ENCODE measurements around the gene NUDT14.

The NUDT14 gene

GRCh38 chr14:105224845-105225570 is 43.9 kb upstream of the NUDT14 start:
- TF ChIP-seq CTCF (conservative IDR thresholded peaks at IDR 0.05; ENCODE audit: low read depth), result no peak
- CTCF ChIA-PET, result interaction anchor here (0.6 to 1.1 kb wide), 5 partner anchors 13 to 265 kb away, joined by 3 to 4 read pairs (median 3); no protein-coding TSS in a partner anchor
- POLR2A ChIA-PET (ENCODE audit: low non-redundant PET), result interaction anchor here (0.7 kb wide), 1 partner anchor 87 kb away, joined by 3 read pairs; no protein-coding TSS in a partner anchor
- no peak overlapping the region for H3K27ac ChIP-seq
- DNase-seq (ENCODE audit: low spot score), result no peak

GRCh38 chr14:105223770-105224544 is 42.8 kb upstream of the NUDT14 start:
- CTCF ChIA-PET, result interaction anchor here (0.6 to 1.1 kb wide), 2 partner anchors 17 to 106 kb away, joined by 4 read pairs; no protein-coding TSS in a partner anchor
- POLR2A ChIA-PET (ENCODE audit: low non-redundant PET), result no interaction called here

GRCh38 chr14:105223260-105223659 is 42.1 kb upstream of the NUDT14 start:
- ChIA-PET POLR2A (ENCODE audit: low non-redundant PET) (no interaction called here), CTCF (interaction anchor here (0.6 kb wide), 1 partner anchor 106 kb away, joined by 4 read pairs; no protein-coding TSS in a partner anchor)
- no peak for DNase-seq (ENCODE audit: low spot score)
- no peak for TF ChIP-seq CTCF (conservative IDR thresholded peaks at IDR 0.05; ENCODE audit: low read depth)
- no peak overlapping the region for H3K27ac ChIP-seq

More at GRCh38 chr14:105223770-105224544, 42.8 kb upstream of the NUDT14 start:
- no peak for TF ChIP-seq CTCF (conservative IDR thresholded peaks at IDR 0.05; ENCODE audit: low read depth)
- no peak for DNase-seq (ENCODE audit: low spot score)
- no peak overlapping the region for H3K27ac ChIP-seq

- H3K27ac ChIP-seq, result no peak overlapping the region
- POLR2A ChIA-PET (ENCODE audit: low non-redundant PET), result no interaction called here
- CTCF ChIA-PET, result no interaction called here
- DNase-seq (ENCODE audit: low spot score), result no peak
- no peak for TF ChIP-seq CTCF (conservative IDR thresholded peaks at IDR 0.05; ENCODE audit: low read depth)
Measured at GRCh38 chr14:105221598-105222178, 40.6 kb upstream of the NUDT14 start.

- no peak for TF ChIP-seq CTCF (conservative IDR thresholded peaks at IDR 0.05; ENCODE audit: low read depth)
- ChIA-PET CTCF (interaction anchor here (0.7 kb wide), 1 partner anchor 144 kb away, joined by 3 read pairs; no protein-coding TSS in a partner anchor), POLR2A (ENCODE audit: low non-redundant PET) (no interaction called here)
- DNase-seq (ENCODE audit: low spot score), result no peak
- peak overlapping the region; percentile 9; the same call in 1 of the 2 replicates for H3K27ac ChIP-seq
Measured at GRCh38 chr14:105220699-105221597, 39.8 kb upstream of the NUDT14 start.
